ENCODE results near the gene FSTL4. TPM values are rescaled to one million over a fixed set of nuclear protein-coding genes. Genes with fewer than 3 reads are reported as not detected.

FSTL4 gene
- total and polyA plus RNA-seq, 4 donors, result 0.08 to 1.4 (median 0.31) TPM

- Histone ChIP-seq H3K9me3 (ENCODE audit: control insufficient read depth in 4 of 4, insufficient read depth in 3 of 4, low read length in 3 of 4) (no peaks in the 10 kb centered on the region), H3K4me1 (ENCODE audit: control insufficient read depth in 5 of 5, insufficient read depth in 5 of 5, low read length in 5 of 5) (no peaks in the 10 kb centered on the region), H3K27me3 (ENCODE audit: control insufficient read depth in 3 of 3, insufficient read depth in 3 of 3, low read length in 2 of 3) (peaks cover 0 to 16% (median 0%) of the 10 kb centered on the region in 3 donors), H3K4me3 (no peak overlapping the region), H3K9ac (ENCODE audit: insufficient read depth in 1 of 2, low read length in 2 of 2) (no peak overlapping the region), H3K27ac (ENCODE audit: low read depth in 1 of 2, low read length in 1 of 2) (no peak overlapping the region), H3K36me3 (ENCODE audit: control insufficient read depth in 4 of 4, insufficient read depth in 4 of 4, low read length in 4 of 4) (no peaks in the 10 kb centered on the region)
- DNase-seq (no peak), ATAC-seq (ENCODE audit: insufficient read depth, low FRiP score) (no peak)
- no peak for TF ChIP-seq CTCF (IDR thresholded peaks at IDR 0.05; ENCODE audit: control extremely low read depth, extremely low read depth)
- 68 to 88% methylated on average over 8 of the region's 8 CpGs for WGBS, 2 donors
Observed at GRCh38 chr5:133408322-133408721, 204.0 kb downstream of the FSTL4 start.

GRCh38 chr5:133406977-133407632 is 205.2 kb downstream of the FSTL4 start:
- H3K9me3 ChIP-seq (ENCODE audit: control insufficient read depth in 4 of 4, insufficient read depth in 3 of 4, low read length in 3 of 4), result no peaks in the 10 kb centered on the region
- ATAC-seq (ENCODE audit: insufficient read depth, low FRiP score) (no peak), DNase-seq (peak in 2 of 3 donors; percentile 43 to 78)
- H3K27me3 ChIP-seq (ENCODE audit: control insufficient read depth in 3 of 3, insufficient read depth in 3 of 3, low read length in 2 of 3), result peaks cover 0 to 10% (median 0%) of the 10 kb centered on the region in 3 donors
- no peak overlapping the region for H3K27ac ChIP-seq (ENCODE audit: low read depth in 1 of 2, low read length in 1 of 2)
- no peak for TF ChIP-seq CTCF (IDR thresholded peaks at IDR 0.05; ENCODE audit: control extremely low read depth, extremely low read depth)
- no peak overlapping the region for H3K9ac ChIP-seq (ENCODE audit: insufficient read depth in 1 of 2, low read length in 2 of 2)
- H3K4me3 ChIP-seq, result no peak overlapping the region
- H3K36me3 ChIP-seq (ENCODE audit: control insufficient read depth in 4 of 4, insufficient read depth in 4 of 4, low read length in 4 of 4), result no peaks in the 10 kb centered on the region
- WGBS, 2 donors, result 71 to 89% methylated on average over 1 of the region's 1 CpG
- no peaks in the 10 kb centered on the region for H3K4me1 ChIP-seq (ENCODE audit: control insufficient read depth in 5 of 5, insufficient read depth in 5 of 5, low read length in 5 of 5)

GRCh38 chr5:133406208-133406976 is 205.9 kb downstream of the FSTL4 start:
- ATAC-seq (ENCODE audit: insufficient read depth, low FRiP score) (no peak), DNase-seq (no peak)
- 96% methylated on average over 4 of the region's 4 CpGs for WGBS, 2 donors

More at GRCh38 chr5:133406208-133406976, 205.9 kb downstream of the FSTL4 start:
- no peaks in the 10 kb centered on the region for H3K4me1 ChIP-seq (ENCODE audit: control insufficient read depth in 5 of 5, insufficient read depth in 5 of 5, low read length in 5 of 5)
- no peaks in the 10 kb centered on the region for H3K36me3 ChIP-seq (ENCODE audit: control insufficient read depth in 4 of 4, insufficient read depth in 4 of 4, low read length in 4 of 4)
- no peak overlapping the region for H3K27ac ChIP-seq (ENCODE audit: low read depth in 1 of 2, low read length in 1 of 2)
- H3K4me3 ChIP-seq, result no peak overlapping the region
- no peaks in the 10 kb centered on the region for H3K9me3 ChIP-seq (ENCODE audit: control insufficient read depth in 4 of 4, insufficient read depth in 3 of 4, low read length in 3 of 4)
- TF ChIP-seq CTCF (IDR thresholded peaks at IDR 0.05; ENCODE audit: control extremely low read depth, extremely low read depth), result no peak
- H3K27me3 ChIP-seq (ENCODE audit: control insufficient read depth in 3 of 3, insufficient read depth in 3 of 3, low read length in 2 of 3), result peaks cover 0 to 14% (median 0%) of the 10 kb centered on the region in 3 donors
- no peak overlapping the region for H3K9ac ChIP-seq (ENCODE audit: insufficient read depth in 1 of 2, low read length in 2 of 2)
